ENCODE data around the gene DNAJB5.

DNA sequence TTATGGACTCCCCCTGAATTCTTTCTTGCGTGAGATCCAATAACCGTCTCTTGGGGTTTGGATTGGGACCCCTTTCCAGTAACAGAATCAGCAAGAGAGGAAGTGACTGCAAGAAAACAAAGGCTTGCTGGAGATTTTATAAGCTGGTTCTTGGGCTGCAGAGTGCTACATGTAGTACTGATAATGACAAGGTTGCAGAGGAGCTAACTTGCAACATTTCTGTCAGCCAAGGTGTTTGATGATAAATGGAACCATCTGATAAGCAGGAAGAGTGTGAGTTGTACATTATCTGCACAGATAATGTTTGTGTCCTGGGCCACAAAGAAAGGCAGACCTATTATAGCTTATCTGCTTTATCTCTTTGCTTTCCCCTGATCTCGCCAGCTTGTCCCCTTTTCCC, 37.1 kb downstream of the DNAJB5 start:
- TF ChIP-seq, protein P1, sequence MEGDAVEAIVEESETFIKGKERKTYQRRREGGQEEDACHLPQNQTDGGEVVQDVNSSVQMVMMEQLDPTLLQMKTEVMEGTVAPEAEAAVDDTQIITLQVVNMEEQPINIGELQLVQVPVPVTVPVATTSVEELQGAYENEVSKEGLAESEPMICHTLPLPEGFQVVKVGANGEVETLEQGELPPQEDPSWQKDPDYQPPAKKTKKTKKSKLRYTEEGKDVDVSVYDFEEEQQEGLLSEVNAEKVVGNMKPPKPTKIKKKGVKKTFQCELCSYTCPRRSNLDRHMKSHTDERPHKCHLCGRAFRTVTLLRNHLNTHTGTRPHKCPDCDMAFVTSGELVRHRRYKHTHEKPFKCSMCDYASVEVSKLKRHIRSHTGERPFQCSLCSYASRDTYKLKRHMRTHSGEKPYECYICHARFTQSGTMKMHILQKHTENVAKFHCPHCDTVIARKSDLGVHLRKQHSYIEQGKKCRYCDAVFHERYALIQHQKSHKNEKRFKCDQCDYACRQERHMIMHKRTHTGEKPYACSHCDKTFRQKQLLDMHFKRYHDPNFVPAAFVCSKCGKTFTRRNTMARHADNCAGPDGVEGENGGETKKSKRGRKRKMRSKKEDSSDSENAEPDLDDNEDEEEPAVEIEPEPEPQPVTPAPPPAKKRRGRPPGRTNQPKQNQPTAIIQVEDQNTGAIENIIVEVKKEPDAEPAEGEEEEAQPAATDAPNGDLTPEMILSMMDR (IDR thresholded peaks at IDR 0.05; ENCODE audit: low read depth, low read length), result no peak
- no peak for TF ChIP-seq EZH2phosphoT487 (IDR thresholded peaks at IDR 0.05; ENCODE audit: low read depth)
